Tibial artery (tissue), 4 donors: ENCODE measurements around the gene EXOC6B.
"Not testable (repeated sequence)": the region's sequence is repeated elsewhere in the genome, so short reads cannot be mapped to it uniquely, and the experiment has no call there.

ENCODE experiments used
- DNase-seq, 2 donors: peaks; one replicate each; pipeline ENCODE4 v3.0.0-alpha.2; 2019
- H3K27ac ChIP-seq, 2 donors: fragments of 200-600 bp; sonication (generic) in 1 of 2; 1 replicate in 1 of 2; 2 replicates in 1 of 2; pipeline ENCODE4 v1.5.1; 2018 to 2019; ENCODE audit warnings: mild to moderate bottlenecking in 1 of 2
- H3K27me3 ChIP-seq, 2 donors: fragments of 200-600 bp; sonication (generic) in 1 of 2; one replicate each; pipeline versions ENCODE4 v1.5.1 to v1.6.0; 2016 to 2019
- H3K36me3 ChIP-seq, 3 donors: fragments of 200-600 bp; sonication (generic) in 2 of 3; one replicate each; pipeline ENCODE4 v1.5.1; 2016 to 2019; ENCODE audit warnings: mild to moderate bottlenecking in 2 of 3
- H3K4me1 ChIP-seq, 4 donors: fragments of 200-600 bp; sonication (generic) in 2 of 4; 1 replicate in 3 of 4; 2 replicates in 1 of 4; pipeline ENCODE4 v1.5.1; 2016 to 2019
- H3K4me3 ChIP-seq, 2 donors: fragments of 200-600 bp; sonication (generic) in 1 of 2; 1 replicate in 1 of 2; 2 replicates in 1 of 2; pipeline ENCODE4 v1.5.1; 2018 to 2019; ENCODE audit warnings: mild to moderate bottlenecking in 2 of 2
- H3K9me3 ChIP-seq, 3 donors: fragments of 200-600 bp; sonication (generic) in 1 of 3; one replicate each; pipeline ENCODE4 v1.5.1; 2016 to 2019
- intact Hi-C: fragments of 100-400 bp; cut with DNase I; formaldehyde crosslinking; loops from one replicate; pipeline ENCODE4 v1.15.0; 2023; ENCODE audit warnings: low total_unique reads
- TF ChIP-seq, protein P1 (sequence below), 2 experiments: fragments of 200-600 bp in 1 of 2; fragments of 450-650 bp in 1 of 2; IDR thresholded peaks; one replicate each; pipeline ENCODE4 v1.5.1; 2017 to 2019; ENCODE audit warnings: antibody characterized with exemption in 2 of 2, mild to moderate bottlenecking in 1 of 2, moderate library complexity in 1 of 2

Gene EXOC6B

DNA sequence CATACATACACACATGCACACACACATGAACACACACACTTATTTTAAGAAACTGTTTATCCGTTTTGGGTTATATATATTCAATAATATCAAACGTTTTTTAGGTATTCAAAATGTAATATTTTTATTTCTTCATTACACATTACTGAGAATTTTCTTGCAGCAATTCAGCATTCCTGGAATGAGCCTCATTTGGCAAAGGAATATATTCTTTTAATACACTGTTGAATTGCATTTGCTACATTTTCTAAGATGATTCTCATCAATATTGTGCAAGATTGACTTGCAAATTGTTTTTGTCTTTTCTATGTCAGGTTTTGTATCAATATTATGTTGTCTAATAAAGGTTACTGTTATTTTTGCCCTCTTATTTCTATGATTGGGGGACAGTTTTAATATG is 402.1 kb downstream of the EXOC6B start:
- DNase-seq = no peak
- H3K4me3 ChIP-seq = no peak overlapping the region
- no peaks in the 10 kb centered on the region for H3K4me1 ChIP-seq
- intact Hi-C loops = no loop called here
- H3K27me3 ChIP-seq = no peaks in the 10 kb centered on the region
- peaks cover 0 to 19% (median 5%) of the 10 kb centered on the region in 3 donors for H3K9me3 ChIP-seq
- peaks cover 0 to 14% (median 5%) of the 10 kb centered on the region in 3 donors for H3K36me3 ChIP-seq
- TF ChIP-seq, protein P1, sequence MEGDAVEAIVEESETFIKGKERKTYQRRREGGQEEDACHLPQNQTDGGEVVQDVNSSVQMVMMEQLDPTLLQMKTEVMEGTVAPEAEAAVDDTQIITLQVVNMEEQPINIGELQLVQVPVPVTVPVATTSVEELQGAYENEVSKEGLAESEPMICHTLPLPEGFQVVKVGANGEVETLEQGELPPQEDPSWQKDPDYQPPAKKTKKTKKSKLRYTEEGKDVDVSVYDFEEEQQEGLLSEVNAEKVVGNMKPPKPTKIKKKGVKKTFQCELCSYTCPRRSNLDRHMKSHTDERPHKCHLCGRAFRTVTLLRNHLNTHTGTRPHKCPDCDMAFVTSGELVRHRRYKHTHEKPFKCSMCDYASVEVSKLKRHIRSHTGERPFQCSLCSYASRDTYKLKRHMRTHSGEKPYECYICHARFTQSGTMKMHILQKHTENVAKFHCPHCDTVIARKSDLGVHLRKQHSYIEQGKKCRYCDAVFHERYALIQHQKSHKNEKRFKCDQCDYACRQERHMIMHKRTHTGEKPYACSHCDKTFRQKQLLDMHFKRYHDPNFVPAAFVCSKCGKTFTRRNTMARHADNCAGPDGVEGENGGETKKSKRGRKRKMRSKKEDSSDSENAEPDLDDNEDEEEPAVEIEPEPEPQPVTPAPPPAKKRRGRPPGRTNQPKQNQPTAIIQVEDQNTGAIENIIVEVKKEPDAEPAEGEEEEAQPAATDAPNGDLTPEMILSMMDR (IDR thresholded peaks at IDR 0.05) = no peak
- no peak overlapping the region for H3K27ac ChIP-seq

DNA sequence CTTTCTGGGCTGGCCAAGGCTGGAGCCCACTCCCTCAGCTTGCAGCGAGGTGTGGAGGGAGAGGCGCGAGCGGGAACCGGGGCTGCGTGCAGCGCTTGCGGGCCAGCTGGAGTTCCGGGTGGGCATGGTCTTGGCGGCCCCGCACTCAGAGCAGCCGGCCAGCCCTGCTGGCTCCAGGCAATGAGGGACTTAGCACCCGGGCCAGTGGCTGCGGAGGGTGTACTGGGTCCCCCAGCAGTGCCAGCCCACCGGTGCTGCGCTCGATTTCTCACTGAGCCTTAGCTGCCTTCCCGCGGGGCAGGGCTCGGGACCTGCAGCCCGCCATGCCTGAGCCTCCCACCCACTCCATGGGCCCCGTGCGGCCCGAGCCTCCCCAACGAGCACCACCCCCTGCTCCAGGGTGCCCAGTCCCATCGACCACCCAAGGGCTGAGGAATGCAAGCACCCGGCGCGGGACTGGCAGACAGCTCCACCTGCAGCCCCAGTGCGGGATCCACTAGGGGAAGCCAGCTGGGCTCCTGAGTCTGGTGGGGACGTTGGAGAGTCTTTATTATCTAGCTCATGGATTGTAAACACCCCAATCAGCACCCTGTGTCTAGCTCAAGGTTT is 404.0 kb downstream of the EXOC6B start:
- peaks cover 0 to 19% (median 5%) of the 10 kb centered on the region in 3 donors for H3K9me3 ChIP-seq
- H3K4me3 ChIP-seq, H3K27ac ChIP-seq, H3K4me1 ChIP-seq, intact Hi-C loops, H3K27me3 ChIP-seq, DNase-seq: not testable (repeated sequence)
- H3K36me3 ChIP-seq = peaks cover 0 to 14% (median 5%) of the 10 kb centered on the region in 3 donors

DNA sequence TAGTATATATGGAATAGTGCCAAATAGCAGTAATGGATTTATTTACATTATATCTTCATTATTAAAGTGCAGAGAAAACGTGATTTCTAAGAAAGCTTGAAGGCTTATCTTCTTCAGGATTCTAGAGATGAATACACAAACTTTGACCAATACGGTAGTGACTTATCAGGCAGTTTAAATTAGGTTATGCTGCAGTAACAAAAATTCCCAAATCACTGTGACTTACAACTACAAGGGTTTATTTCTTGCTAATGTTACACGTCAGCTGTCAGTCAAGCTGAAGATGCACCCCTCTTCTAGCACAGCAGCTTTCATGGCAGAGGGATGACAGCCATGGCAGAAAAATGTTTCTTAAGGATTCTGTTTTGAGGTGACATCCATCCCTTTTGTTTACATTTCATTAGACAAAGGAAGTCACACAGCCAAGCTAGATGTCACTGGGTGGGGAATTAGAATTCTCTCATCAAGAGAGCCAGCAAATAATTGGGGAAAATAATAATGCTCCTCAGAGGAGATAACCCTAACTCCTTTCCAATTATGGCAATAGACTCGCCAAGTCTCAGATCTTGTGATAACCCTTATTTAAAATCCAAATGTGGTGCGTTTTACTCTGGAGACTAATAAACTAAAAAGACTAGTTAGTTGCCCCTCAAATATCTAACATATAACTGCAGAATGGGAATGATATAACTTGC is 409.9 kb downstream of the EXOC6B start:
- intact Hi-C loops = no loop called here
- H3K27ac ChIP-seq = no peak overlapping the region
- no peak for DNase-seq
- no peak overlapping the region for H3K4me3 ChIP-seq
- no peaks in the 10 kb centered on the region for H3K4me1 ChIP-seq
- TF ChIP-seq, protein P1 (IDR thresholded peaks at IDR 0.05) = no peak
- H3K27me3 ChIP-seq = no peaks in the 10 kb centered on the region
- H3K9me3 ChIP-seq = peaks cover 0 to 12% (median 5%) of the 10 kb centered on the region in 3 donors
- no peaks in the 10 kb centered on the region for H3K36me3 ChIP-seq

DNA sequence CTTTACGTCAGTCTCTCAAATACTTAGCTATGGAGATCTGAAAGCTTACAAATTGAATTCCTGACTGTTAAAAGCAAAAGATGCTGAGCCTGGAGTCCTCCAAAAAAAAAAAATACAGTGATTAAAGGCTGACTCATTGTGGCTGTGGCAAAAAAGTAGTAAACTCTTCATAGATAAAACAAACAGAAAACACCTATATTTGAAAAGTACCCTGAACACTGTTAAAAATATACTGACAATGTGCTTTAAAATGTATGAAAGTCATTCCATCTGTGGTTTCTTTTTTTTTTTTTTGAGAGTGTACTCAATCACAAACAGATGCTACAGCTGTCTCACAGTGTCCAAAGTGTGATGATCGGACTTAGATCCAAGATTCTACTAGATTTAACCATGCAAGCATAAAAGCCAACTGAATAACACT is 410.6 kb downstream of the EXOC6B start:
- no peak for DNase-seq
- TF ChIP-seq, protein P1 (IDR thresholded peaks at IDR 0.05) = no peak
- Histone ChIP-seq H3K4me1 (no peaks in the 10 kb centered on the region), H3K9me3 (peaks cover 0 to 9% (median 2%) of the 10 kb centered on the region in 3 donors), H3K27ac (no peak overlapping the region), H3K27me3 (no peaks in the 10 kb centered on the region), H3K4me3 (no peak overlapping the region), H3K36me3 (no peaks in the 10 kb centered on the region)
- intact Hi-C loops = no loop called here

DNA sequence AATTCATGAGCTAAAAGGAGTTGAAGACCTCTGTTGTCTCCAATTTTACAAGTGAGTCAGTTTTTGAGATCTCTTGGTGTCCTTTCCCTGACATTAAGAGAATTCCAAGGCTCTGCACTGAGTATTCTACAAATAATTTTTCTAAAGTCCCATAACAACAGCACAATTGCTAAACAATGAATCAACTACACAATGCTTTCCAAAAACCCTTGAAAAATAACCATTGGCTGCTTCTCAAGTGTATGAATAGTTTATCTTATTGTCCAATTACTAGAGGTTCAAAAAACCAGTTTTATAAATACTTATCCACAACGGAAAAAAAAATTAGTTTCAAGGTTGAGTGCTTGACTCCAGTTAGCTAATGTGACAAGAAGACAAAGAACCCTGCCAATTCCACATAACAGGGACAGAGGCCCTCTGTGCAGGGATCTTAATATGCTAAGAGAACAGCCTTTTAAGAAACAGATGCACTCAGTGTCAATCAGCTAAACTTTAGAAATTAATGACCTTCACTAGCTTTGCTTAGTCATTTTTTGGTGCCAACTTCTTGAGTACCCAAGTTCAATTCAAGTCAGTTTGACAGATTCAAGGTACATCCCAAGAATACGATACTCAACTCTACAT is 411.6 kb downstream of the EXOC6B start:
- no peak overlapping the region for H3K27ac ChIP-seq
- H3K9me3 ChIP-seq = no peaks in the 10 kb centered on the region
- DNase-seq = no peak
- TF ChIP-seq, protein P1 (IDR thresholded peaks at IDR 0.05) = no peak
- H3K36me3 ChIP-seq = no peaks in the 10 kb centered on the region
- no peak overlapping the region for H3K4me3 ChIP-seq
- no peaks in the 10 kb centered on the region for H3K4me1 ChIP-seq
- no peaks in the 10 kb centered on the region for H3K27me3 ChIP-seq
- intact Hi-C loops = no loop called here

DNA sequence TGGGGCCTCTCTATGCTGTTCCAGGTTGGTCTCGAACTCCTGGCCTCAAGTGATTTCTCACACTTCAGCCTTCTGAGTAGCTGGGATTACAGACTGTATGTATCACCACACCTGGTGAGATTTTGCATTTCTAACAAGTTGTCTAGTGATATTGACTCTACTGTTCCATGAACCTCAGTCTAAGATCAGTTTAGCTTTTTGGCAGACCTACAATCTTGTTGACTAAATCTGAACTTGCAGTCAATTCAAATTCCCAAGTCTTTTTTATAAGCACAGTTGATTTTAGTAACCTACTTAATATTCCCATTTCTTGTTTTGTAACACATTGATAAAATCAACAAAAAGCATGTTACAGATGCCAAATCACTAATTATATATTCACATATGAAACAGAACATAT is 412.1 kb downstream of the EXOC6B start:
- no peak for DNase-seq

More for the DNA sequence above, 412.1 kb downstream of the EXOC6B start:
- Histone ChIP-seq H3K4me3 (no peak overlapping the region), H3K9me3 (no peaks in the 10 kb centered on the region), H3K36me3 (no peaks in the 10 kb centered on the region), H3K4me1 (no peaks in the 10 kb centered on the region), H3K27ac (no peak overlapping the region), H3K27me3 (no peaks in the 10 kb centered on the region)
- intact Hi-C loops = no loop called here
- TF ChIP-seq, protein P1 (IDR thresholded peaks at IDR 0.05) = no peak
